HG03196 (cell line): ENCODE measurements around the gene A1BG.
A peak's percentile ranks its signal among the peaks of the same experiment; 100 is the strongest.
"Not testable (repeated sequence)": the region's sequence is repeated elsewhere in the genome, so short reads cannot be mapped to it uniquely, and the experiment has no call there.

Experiments used
- ATAC-seq: cut with Tn5 transposase; IDR thresholded peaks from one replicate; pipeline ENCODE4 v1.9.1; 2021; ENCODE audit not compliant: unreplicated experiment

A1BG gene

DNA sequence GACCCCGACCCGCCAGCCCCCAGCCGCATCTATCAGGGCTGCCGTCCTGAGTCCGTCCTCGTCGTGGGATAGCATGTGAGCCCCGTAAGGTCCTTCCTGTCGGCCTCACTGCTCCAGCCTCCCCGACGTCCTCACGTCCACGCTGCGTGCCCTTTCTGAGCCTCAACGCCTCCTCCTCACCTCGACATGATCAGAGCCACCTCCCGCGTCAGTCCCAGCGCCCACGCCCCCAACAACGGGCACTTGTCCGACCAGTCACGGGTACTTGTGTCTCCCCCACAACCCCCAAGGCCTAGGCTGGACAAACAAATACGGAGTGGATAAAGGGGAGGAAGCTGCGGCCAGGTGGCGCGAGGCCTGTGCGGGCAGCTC, 8.6 kb upstream of the A1BG start:
- peak; percentile 18 for ATAC-seq

GRCh38 chr19:58357481-58358145, 4.3 kb upstream of the A1BG start:
- no peak for ATAC-seq

DNA sequence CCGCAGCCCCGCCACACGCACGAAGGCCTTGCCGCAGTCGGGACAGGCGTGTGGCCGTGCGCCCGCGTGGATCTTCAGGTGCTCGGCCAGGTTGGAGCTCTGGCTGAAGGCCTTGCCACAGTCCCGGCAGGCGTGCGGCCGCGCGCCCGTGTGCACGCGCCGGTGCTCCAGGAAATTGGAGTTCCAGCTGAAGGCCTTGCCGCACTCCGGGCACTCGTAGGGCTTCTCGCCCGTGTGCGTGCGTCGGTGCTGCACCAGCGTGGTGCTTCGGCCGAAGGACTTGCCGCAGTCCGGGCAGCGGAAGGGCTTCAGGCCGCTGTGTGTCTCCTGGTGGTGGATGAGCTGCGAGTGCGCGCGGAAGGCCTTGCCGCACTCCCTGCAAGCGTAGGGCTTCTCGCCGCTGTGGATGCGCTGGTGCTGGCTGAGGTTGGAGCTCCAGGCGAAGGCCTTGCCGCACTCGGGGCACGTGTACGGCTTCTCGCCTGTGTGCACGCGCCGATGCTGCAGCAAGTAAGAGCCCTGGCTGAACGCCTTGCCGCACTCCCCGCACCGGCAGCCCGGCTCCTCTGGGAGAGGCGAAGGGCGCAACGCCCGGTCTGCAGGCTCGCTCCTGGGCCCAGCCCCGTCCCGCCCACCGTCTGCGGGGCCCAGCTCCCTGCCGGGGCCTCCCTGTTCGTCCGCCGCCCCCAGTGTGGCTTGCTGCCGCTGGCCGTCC, 3.6 kb upstream of the A1BG start:
- no peak for ATAC-seq

GRCh38 chr19:58355908-58356765, 2.8 kb upstream of the A1BG start:
- no peak for ATAC-seq

DNA sequence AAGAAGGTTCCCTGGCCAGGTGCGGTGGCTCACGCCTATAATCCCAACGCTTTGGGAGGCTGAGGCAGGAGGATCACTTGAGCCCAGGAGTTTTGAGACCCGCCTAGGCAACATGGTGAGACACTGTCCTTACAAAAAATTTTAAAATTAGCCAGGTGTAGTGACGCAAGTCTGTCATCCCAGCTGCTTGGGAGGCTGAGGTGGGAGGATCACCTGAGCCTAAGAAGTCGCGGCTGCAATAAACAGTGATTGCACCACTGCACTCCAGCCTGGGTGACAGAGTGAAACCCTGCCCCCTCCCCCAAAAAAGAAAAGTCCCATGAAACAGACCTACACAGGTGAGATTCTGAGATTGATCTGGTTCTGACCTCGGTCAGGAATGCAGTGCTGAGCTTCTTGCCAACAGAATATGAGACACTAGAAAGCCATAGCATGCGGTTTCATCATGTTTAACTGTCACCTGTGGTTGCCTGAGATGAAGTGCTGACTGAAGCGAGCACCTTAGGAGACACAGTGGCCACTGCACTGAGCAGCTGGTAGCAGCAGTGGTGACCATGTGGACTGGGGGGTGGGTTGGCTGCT, 2.0 kb upstream of the A1BG start:
- no peak for ATAC-seq

- no peak for ATAC-seq
Observed at GRCh38 chr19:58354478-58355030, 1.3 kb upstream of the A1BG start.

GRCh38 chr19:58353717-58354477, 605 bp upstream of the A1BG start:
- ATAC-seq, result no peak

DNA sequence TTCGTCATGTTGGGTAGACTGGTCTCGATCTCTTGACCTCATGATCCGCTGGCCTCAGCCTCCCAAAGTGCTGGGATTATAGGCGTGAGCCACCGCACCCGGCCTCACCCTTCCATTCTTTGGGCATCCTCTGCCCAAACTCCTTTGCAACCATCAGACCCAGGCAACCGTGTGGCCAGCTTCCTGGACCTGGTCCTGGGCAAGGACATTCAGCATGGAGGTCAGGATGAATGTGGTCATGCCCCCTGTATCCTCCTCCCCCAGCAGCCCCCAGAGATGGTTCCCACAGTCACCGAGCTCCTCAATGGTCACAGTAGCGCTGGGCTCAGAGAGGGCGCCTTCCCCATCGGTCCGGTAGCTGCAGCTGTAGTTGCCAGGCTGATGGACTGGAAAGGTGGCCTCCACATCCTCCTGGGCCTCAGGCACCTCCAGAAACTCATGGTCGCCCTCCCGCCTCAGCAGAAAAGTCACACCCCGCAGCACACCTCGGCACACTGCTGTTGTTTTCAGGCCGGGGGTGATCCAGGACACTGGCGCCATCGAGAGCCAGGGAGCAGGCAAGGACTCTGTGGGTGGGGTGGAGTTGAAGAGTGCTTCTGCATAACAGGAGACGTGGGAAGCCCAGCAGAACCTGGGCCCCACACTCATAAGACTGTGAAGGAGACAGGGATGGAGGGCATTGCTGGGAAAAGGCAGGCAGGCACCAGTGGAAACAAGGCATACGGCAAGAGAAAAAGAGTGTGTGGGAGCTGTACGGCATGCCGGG, 1.1 kb downstream of the A1BG start:
- no peak for ATAC-seq

DNA sequence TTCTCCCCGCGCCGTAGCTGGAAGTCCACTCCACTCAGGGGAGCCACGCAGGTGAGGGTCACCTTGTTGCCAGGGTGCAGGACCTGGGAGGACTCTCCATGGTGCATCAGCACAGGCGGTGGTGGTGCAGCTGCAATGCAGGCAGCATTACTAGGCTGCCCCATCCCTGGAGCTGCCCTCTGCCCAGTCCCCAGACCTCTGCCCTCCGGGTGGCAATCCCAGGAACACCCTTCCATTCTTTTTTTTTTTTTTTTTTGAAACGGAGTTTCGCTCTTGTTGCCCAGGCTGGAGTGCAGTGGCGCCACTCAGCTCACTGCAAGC, 1.8 kb downstream of the A1BG start:
- ATAC-seq, result no peak

DNA sequence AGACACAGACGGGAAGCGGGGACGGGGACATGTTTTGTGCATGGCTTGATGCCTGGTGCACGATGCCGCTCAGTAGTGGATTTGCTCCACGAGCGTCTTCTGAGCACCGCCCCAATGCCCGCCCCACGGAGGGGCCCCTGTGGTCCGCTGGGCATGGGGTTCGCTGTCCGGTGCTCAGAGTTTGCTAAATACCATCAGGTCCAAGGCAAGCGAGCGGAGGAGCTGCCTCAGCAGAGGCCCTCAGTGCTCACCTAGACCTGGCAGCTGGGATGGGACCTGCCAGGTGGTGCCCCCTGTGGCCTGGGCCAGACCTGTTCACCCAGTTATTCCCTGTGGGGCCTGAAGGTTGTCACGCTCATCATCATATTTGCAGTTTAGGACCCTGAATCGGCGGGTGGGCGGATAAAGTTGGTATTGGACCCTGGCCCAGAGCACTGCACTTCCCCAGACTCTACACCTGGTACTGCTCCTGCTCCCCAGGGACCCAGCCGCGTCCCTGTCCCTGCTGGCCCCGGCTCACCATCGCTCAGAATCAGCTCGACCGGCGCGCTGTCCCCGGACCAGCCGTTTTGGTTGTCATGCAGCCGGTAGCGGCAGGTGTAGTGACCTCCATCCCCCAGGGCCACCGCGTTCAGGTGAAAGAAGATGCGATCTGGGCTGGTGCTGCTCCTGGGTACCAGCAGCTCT, 2.3 kb downstream of the A1BG start:
- no peak for ATAC-seq

GRCh38 chr19:58350001-58350861, 3.1 kb downstream of the A1BG start:
- no peak for ATAC-seq

GRCh38 chr19:58349590-58349989, 3.7 kb downstream of the A1BG start:
- no peak for ATAC-seq

DNA sequence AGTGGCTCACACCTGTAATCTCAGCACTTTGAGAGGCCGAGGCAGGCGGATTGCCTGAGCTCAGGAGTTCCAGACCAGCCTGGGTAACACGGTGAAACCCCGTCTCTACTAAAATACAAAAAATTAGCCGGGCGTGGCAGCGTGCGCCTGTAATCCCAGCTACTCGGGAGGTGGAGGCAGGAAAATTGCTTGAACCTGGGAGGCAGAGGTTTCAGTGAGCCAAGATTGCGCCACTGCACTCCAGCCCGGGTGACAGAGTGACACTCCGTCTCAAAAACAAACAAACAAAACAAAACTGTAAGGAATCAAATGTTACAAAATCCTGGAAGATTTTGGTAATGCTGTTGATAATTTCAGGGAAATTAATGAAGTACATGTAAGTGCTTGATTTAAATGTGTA, 5.2 kb downstream of the A1BG start:
- ATAC-seq, result not testable (repeated sequence)

DNA sequence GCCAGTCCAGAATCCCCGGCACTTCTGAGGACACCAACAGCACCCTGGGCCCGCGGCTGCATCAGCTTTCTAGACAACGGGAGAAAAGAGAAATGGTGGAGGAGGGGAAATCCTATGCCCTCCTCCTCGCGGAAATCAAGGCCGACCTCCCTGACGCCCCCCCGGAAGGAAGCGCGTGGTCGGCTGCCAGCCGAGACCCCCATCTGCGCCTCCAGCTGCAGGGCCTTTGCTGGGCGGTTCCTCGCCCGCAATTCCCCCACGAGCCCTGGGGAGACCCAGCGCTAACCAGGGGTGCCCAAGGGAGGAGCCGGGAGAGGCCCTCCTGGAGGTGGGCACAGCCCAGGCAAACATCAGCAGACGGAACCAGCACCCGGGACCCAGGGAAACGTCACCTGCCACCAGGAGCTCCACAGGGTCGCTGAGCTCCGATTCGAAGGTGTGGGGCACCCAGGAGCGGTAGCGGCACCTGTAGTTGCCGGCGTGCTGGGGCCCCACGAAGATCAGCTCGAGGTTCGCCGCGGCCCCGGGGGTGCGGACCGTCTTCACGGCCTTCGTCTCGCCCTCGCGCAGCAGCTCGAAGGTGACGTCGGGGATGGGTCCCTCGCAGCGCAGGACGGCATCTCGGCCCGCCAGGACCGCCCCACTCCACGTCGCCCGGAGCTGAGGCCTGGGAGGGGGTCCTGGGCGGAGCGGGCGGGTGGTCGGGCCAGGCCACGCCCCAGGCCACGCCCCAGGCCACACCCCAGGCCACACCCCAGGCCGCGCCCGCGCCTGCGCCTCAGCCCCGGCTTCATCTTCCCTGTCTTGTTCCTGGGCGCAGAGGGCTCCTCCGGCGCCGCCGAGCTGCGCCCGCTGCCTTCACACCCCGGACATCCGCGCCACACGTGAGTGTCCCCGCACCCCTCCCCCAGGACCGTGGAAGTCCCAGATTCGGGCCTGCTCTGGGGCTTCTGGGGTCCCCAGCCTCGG, 6.0 kb downstream of the A1BG start:
- ATAC-seq, result peak; percentile 68

GRCh38 chr19:58345558-58345957, 7.7 kb downstream of the A1BG start:
- no peak for ATAC-seq

DNA sequence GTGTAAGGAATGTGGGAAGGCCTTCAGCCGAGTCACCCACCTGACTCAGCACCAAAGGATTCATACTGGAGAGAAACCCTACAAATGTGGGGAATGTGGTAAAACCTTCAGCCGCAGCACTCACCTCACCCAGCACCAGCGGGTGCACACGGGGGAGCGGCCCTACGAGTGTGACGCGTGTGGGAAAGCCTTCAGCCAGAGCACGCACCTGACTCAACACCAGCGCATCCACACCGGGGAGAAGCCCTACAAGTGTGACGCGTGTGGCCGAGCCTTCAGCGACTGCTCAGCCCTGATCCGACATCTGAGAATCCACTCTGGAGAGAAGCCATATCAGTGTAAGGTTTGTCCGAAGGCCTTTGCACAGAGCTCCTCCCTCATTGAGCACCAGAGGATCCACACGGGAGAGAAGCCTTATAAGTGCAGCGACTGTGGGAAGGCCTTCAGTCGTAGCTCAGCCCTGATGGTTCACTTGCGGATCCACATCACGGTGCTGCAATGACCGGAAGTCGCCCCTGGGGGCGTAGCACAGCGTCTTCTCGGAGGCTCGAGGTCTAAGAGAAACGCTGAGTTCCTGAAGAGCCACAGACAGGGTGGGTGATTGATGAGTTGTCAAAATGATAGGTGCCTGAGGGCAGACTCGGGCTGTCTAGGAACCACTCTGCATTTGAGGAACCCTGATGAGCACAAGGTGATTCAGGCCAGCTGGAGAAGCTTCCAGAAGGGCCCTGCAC, 14.3 kb downstream of the A1BG start:
- no peak for ATAC-seq

DNA sequence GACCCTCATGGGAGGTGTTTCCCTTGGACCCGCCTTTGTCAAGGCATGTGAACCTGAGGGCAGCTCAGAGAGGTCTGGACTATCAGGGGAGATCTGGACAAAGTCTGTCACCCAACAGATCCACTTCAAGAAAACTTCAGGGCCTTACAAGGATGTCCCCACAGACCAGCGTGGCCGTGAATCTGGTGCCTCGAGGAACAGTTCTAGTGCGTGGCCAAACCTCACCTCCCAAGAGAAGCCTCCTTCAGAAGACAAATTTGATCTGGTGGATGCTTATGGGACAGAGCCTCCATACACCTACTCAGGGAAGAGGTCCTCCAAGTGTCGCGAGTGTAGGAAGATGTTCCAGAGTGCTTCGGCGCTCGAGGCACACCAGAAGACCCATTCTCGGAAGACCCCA, 15.0 kb downstream of the A1BG start:
- no peak for ATAC-seq
